ENCODE measurements around the gene IPO4. TPM values are rescaled to one million over a fixed set of nuclear protein-coding genes. Genes with fewer than 3 reads are reported as not detected.
A peak's percentile ranks its signal among the peaks of the same experiment; 100 is the strongest.

IPO4 gene
- total and polyA plus RNA-seq, 7 donors = 3.0 to 37.1 (median 12.8) TPM

DNA sequence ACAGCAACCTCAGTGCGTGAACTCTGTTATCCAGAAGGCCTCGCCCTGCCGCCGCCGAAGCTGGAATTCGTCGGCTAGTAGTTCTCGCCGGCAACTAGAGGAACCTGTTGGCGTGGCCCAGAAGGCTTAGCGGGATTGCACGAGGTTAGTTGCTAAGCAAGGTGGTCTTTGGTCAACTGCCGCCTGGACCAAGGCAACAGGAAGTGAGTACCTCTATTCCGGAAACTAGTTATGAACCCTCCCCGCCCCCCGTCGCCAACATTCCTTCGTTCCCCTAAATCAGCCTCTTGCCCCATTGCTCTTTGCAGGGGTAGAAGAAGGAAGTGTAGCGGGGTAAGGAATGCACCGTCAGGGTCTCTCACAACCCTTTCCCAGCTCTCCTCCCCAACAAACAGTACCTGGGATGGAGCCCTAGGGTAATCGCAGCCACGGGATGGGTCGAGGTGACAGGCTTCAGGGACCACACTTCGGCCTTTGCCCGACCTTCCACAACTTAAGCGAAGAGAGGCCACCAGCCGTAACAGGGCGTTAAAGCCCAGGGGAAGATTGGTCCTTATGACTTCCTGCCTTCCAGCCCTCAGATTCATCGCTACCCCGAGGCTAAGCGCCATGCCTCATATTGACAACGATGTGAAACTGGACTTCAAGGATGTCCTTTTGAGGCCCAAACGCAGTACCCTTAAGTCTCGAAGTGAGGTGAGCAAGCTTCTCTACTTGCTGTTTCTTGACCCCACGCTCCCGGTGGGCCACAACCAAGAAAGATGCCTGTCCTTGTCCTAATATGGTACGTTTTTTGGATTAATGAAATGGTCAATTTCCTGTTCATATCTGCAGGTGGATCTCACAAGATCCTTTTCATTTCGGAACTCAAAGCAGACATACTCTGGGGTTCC, 44.3 kb upstream of the IPO4 start, which contains the start of gene GMPR2:
Gene GMPR2 (plus strand): TSS at position 285 of the 893 bp plus-strand sequence. CDS start 325 bp downstream, at position 610.
- H3K4me1 ChIP-seq = peaks cover 0 to 32% (median 30%) of the 10 kb centered on the region in 4 donors
- no peaks in the 10 kb centered on the region for H3K27me3 ChIP-seq
- no peaks in the 10 kb centered on the region for H3K9me3 ChIP-seq
- WGBS, 2 donors = 5% methylated on average over 38 of the region's 38 CpGs
- peaks cover 13 to 41% (median 19%) of the 10 kb centered on the region in 4 donors for H3K36me3 ChIP-seq
- H3K27ac ChIP-seq = peak within 1 kb of the TSS; percentile 82 to 93 (median 89)
- DNase-seq = no peak
- intact Hi-C loops (cut with DNase I) = loop anchor here (5.0 kb wide), 1 partner anchor 86 kb away; the partner anchor contains the start of genes PSME2 and RNF31
- peak within 1 kb of the TSS; percentile 68 to 91 (median 88) for H3K4me3 ChIP-seq
- no peak for TF ChIP-seq CTCF (IDR thresholded peaks at IDR 0.05)
- TF ChIP-seq POLR2AphosphoS5 (IDR thresholded peaks at IDR 0.05) = peak; percentile 23 to 43 (median 34)

DNA sequence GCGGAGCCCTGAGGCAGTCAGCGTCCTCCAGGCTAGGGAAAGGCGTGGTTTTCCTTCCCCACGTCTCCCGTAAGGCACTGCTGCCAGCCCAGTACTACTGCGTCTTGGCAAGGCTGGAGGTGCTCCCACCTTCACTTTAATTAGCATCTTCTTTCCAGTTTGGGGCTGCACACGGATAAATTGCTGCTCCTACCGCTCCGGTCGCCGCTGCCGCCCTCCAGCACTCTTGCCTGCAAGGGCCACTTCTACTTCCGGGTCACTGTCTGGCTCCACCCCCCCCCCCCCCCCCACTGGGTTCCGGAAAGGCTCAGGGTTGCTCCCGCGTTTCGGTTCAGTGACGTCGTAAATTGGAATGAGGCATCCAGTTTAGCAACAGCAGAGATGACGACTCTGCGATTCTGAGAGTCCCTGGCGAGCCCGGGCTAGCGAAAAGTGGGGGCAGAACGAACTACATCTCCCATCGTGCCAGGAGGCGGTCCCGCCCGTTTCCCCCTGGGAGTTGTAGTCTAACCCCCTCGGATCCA, 43.6 kb upstream of the IPO4 start, which contains the start of gene NEDD8:
Gene NEDD8 (minus strand): TSS at position 247 of the 524 bp plus-strand sequence. CDS start 100 bp downstream, at position 147.
- H3K36me3 ChIP-seq = peaks cover 7 to 41% (median 14%) of the 10 kb centered on the region in 4 donors

GRCh38 chr14:24231263-24232120, 42.9 kb upstream of the IPO4 start:
- H3K9me3 ChIP-seq = no peaks in the 10 kb centered on the region
- H3K4me1 ChIP-seq = peaks cover 0 to 32% (median 30%) of the 10 kb centered on the region in 4 donors
- peaks cover under 1 to 36% (median 8%) of the 10 kb centered on the region in 4 donors for H3K36me3 ChIP-seq
- no peak for TF ChIP-seq CTCF (IDR thresholded peaks at IDR 0.05)
- TF ChIP-seq POLR2A (IDR thresholded peaks at IDR 0.05) = no peak
- TF ChIP-seq POLR2AphosphoS5 (IDR thresholded peaks at IDR 0.05) = no peak
- no peak for TF ChIP-seq EP300 (IDR thresholded peaks at IDR 0.05)
- H3K4me3 ChIP-seq = peak overlapping the region; percentile 68 to 91 (median 88)
- intact Hi-C loops (cut with DNase I) = loop anchor here (5.0 kb wide), 1 partner anchor 84 kb away; the partner anchor contains the start of genes PSME2 and RNF31
- DNase-seq = no peak
- H3K27ac ChIP-seq = peak overlapping the region; percentile 82 to 93 (median 89)
- H3K27me3 ChIP-seq = no peaks in the 10 kb centered on the region
- 10 to 12% methylated on average over 23 of the region's 23 CpGs for WGBS, 2 donors

More for the DNA sequence above, 43.6 kb upstream of the IPO4 start, which contains the start of gene NEDD8:
- H3K4me1 ChIP-seq = peaks cover 0 to 32% (median 30%) of the 10 kb centered on the region in 4 donors
- peak within 1 kb of the TSS; percentile 68 to 91 (median 88) for H3K4me3 ChIP-seq
- 0% methylated on average over 30 of the region's 30 CpGs for WGBS, 2 donors
- H3K27me3 ChIP-seq = no peaks in the 10 kb centered on the region
- peak within 1 kb of the TSS; percentile 82 to 93 (median 89) for H3K27ac ChIP-seq
- peak; percentile 51 to 77 for TF ChIP-seq POLR2A (IDR thresholded peaks at IDR 0.05)
- TF ChIP-seq CTCF (IDR thresholded peaks at IDR 0.05) = no peak
- peak; percentile 78 to 93 (median 87) for TF ChIP-seq POLR2AphosphoS5 (IDR thresholded peaks at IDR 0.05)
- no peak for TF ChIP-seq EP300 (IDR thresholded peaks at IDR 0.05)
- H3K9me3 ChIP-seq = no peaks in the 10 kb centered on the region
- intact Hi-C loops (cut with DNase I) = loop anchor here (5.0 kb wide), 1 partner anchor 85 kb away; the partner anchor contains the start of genes PSME2 and RNF31
- peak; percentile 98 for DNase-seq

GRCh38 chr14:24228902-24229301, 40.3 kb upstream of the IPO4 start:
- TF ChIP-seq EP300 (IDR thresholded peaks at IDR 0.05) (no peak), POLR2A (IDR thresholded peaks at IDR 0.05) (no peak), CTCF (IDR thresholded peaks at IDR 0.05) (no peak), POLR2AphosphoS5 (IDR thresholded peaks at IDR 0.05) (no peak)
- peaks cover 0 to 23% (median 22%) of the 10 kb centered on the region in 4 donors for H3K4me1 ChIP-seq
- H3K36me3 ChIP-seq = peaks cover 0 to 21% (median 3%) of the 10 kb centered on the region in 4 donors
- no peak overlapping the region for H3K27ac ChIP-seq
- intact Hi-C loops (cut with DNase I) = no loop called here
- 0 to 71% methylated on average over 1 of the region's 1 CpG for WGBS, 2 donors
- H3K9me3 ChIP-seq = no peaks in the 10 kb centered on the region
- no peak overlapping the region for H3K4me3 ChIP-seq
- DNase-seq = no peak
- H3K27me3 ChIP-seq = no peaks in the 10 kb centered on the region
